Measurements from ENCODE around the gene DDX31. TPM values are rescaled to one million over a fixed set of nuclear protein-coding genes. Genes with fewer than 3 reads are reported as not detected.
"Not testable (repeated sequence)": the region's sequence is repeated elsewhere in the genome, so short reads cannot be mapped to it uniquely, and the experiment has no call there.

Gene DDX31
- total RNA-seq, 1 donor from 2014 or later, result 18.3 TPM

GRCh38 chr9:132583584-132584304 lies 86.0 kb downstream of the DDX31 start:
- intact Hi-C loops (cut with micrococcal nuclease), result no loop called here

GRCh38 chr9:132582786-132583583 lies 86.8 kb downstream of the DDX31 start:
- intact Hi-C loops (cut with micrococcal nuclease), result no loop called here

GRCh38 chr9:132582276-132582785 lies 87.5 kb downstream of the DDX31 start, which contains the start of gene BARHL1:
BARHL1 (plus strand) TSS chr9:132582606; CDS start chr9:132582798, 192 bp downstream.
- intact Hi-C loops (cut with micrococcal nuclease), result no loop called here

GRCh38 chr9:132579427-132579798 lies 90.4 kb downstream of the DDX31 start:
- intact Hi-C loops (cut with micrococcal nuclease), result loop anchor here (5.0 kb wide), 1 partner anchor 223 kb away; no protein-coding TSS in a partner anchor

GRCh38 chr9:132578367-132578932 lies 91.3 kb downstream of the DDX31 start:
- intact Hi-C loops (cut with micrococcal nuclease), result loop anchor here (5.0 kb wide), 1 partner anchor 224 kb away; no protein-coding TSS in a partner anchor

- intact Hi-C loops (cut with micrococcal nuclease), result loop anchor here (5.0 kb wide), 1 partner anchor 225 kb away; no protein-coding TSS in a partner anchor
Measured at GRCh38 chr9:132577119-132577518, 92.7 kb downstream of the DDX31 start.

- intact Hi-C loops (cut with micrococcal nuclease), result loop anchor here (1.0 to 5.0 kb wide), 3 partner anchors 67 to 226 kb away; no protein-coding TSS in a partner anchor
Measured at GRCh38 chr9:132575811-132576210, 94.0 kb downstream of the DDX31 start.

- intact Hi-C loops (cut with micrococcal nuclease), result loop anchor here (1.0 to 5.0 kb wide), 3 partner anchors 66 to 227 kb away; no protein-coding TSS in a partner anchor
Measured at GRCh38 chr9:132575005-132575609, 94.7 kb downstream of the DDX31 start.

- intact Hi-C loops (cut with micrococcal nuclease), result no loop called here
Measured at GRCh38 chr9:132572921-132573320, 96.9 kb downstream of the DDX31 start.

GRCh38 chr9:132571806-132572600 lies 97.8 kb downstream of the DDX31 start:
- intact Hi-C loops (cut with micrococcal nuclease), result no loop called here

- intact Hi-C loops (cut with micrococcal nuclease), result not testable (repeated sequence)
Measured at GRCh38 chr9:132568787-132569186, 101.0 kb downstream of the DDX31 start.

GRCh38 chr9:132564526-132564925 lies 105.3 kb downstream of the DDX31 start:
- intact Hi-C loops (cut with micrococcal nuclease), result no loop called here

- intact Hi-C loops (cut with micrococcal nuclease), result no loop called here
Measured at GRCh38 chr9:132562306-132562573, 107.5 kb downstream of the DDX31 start.

GRCh38 chr9:132560616-132561202 lies 109.1 kb downstream of the DDX31 start:
- intact Hi-C loops (cut with micrococcal nuclease), result no loop called here

- intact Hi-C loops (cut with micrococcal nuclease), result no loop called here
Measured at GRCh38 chr9:132559711-132560110, 110.1 kb downstream of the DDX31 start.

- intact Hi-C loops (cut with micrococcal nuclease), result no loop called here
Measured at GRCh38 chr9:132557159-132557558, 112.6 kb downstream of the DDX31 start.

- intact Hi-C loops (cut with micrococcal nuclease), result no loop called here
Measured at GRCh38 chr9:132556714-132557113, 113.1 kb downstream of the DDX31 start.

- intact Hi-C loops (cut with micrococcal nuclease), result no loop called here
Measured at GRCh38 chr9:132556235-132556634, 113.5 kb downstream of the DDX31 start.

- intact Hi-C loops (cut with micrococcal nuclease), result no loop called here
Measured at GRCh38 chr9:132555528-132555927, 114.3 kb downstream of the DDX31 start.

GRCh38 chr9:132554755-132555154 lies 115.0 kb downstream of the DDX31 start:
- intact Hi-C loops (cut with micrococcal nuclease), result no loop called here

Measured in T-helper 1 cell treated with Interleukin-12 subunit alpha and Interleukin-12 subunit beta and Interleukin-4 antibody, amounts not matched to agents 30 ng/mL and 1 ng/mL, for 36 hours (primary cell).